ENCODE data around the gene TNS4. TPM values are rescaled to one million over a fixed set of nuclear protein-coding genes. Genes with fewer than 3 reads are reported as not detected.

TNS4 gene
- total RNA-seq, 1 donor from 2014 or later, result not detected

GRCh38 chr17:40477796-40478195 lies 23.6 kb downstream of the TNS4 start:
- Histone ChIP-seq H3K9ac (no peak overlapping the region), H2AFZ (replicated peaks) (no peak overlapping the region), H3K9me3 (ENCODE audit: low read depth) (no peaks in the 10 kb centered on the region), H3K27me3 (no peaks in the 10 kb centered on the region), H3F3A (ENCODE audit: low read depth) (no peaks in the 10 kb centered on the region), H3K36me3 (no peaks in the 10 kb centered on the region), H3K4me1 (peaks cover 4% of the 10 kb centered on the region), H3K4me2 (no peak overlapping the region), H3K79me2 (ENCODE audit: low read depth) (no peaks in the 10 kb centered on the region), H3K4me3 (no peak overlapping the region), H3K27ac (no peak overlapping the region), H4K20me1 (ENCODE audit: low read depth) (no peaks in the 10 kb centered on the region)
- Mint-ChIP-seq H3K27me3 (ENCODE audit: insufficient read depth, low read depth) (peaks cover 15% of the 10 kb centered on the region), H3K36me3 (no peaks in the 10 kb centered on the region), H3K9me3 (peaks cover 2% of the 10 kb centered on the region), H3K4me3 (no peak overlapping the region), H3K4me1 (peaks cover 19% of the 10 kb centered on the region), H3K27ac (no peak overlapping the region)
- no peak for TF ChIP-seq CTCF (IDR thresholded peaks at IDR 0.05)
- no peak for TF ChIP-seq EZH2 (IDR thresholded peaks at IDR 0.05)
- TF ChIP-seq EZH2phosphoT487 (IDR thresholded peaks at IDR 0.05), result no peak
- DNase-seq (ENCODE audit: low spot score), result no peak

GRCh38 chr17:40475234-40475908 lies 26.1 kb downstream of the TNS4 start:
- H3K27ac Mint-ChIP-seq, result peak overlapping the region; percentile 81

GRCh38 chr17:40474419-40475002 lies 26.9 kb downstream of the TNS4 start:
- Histone ChIP-seq H3K27me3 (no peaks in the 10 kb centered on the region), H4K20me1 (ENCODE audit: low read depth) (no peaks in the 10 kb centered on the region), H3K4me2 (no peak overlapping the region), H3K9ac (no peak overlapping the region), H3K9me3 (ENCODE audit: low read depth) (no peaks in the 10 kb centered on the region), H3K4me1 (peaks cover 4% of the 10 kb centered on the region), H3K79me2 (ENCODE audit: low read depth) (no peaks in the 10 kb centered on the region), H3K27ac (no peak overlapping the region), H3K4me3 (no peak overlapping the region), H3K36me3 (no peaks in the 10 kb centered on the region), H3F3A (ENCODE audit: low read depth) (no peaks in the 10 kb centered on the region), H2AFZ (replicated peaks) (no peak overlapping the region)
- TF ChIP-seq EZH2phosphoT487 (IDR thresholded peaks at IDR 0.05) (no peak), CTCF (IDR thresholded peaks at IDR 0.05) (no peak), EZH2 (IDR thresholded peaks at IDR 0.05) (no peak)
- Mint-ChIP-seq H3K4me3 (no peak overlapping the region), H3K4me1 (peaks cover 23% of the 10 kb centered on the region), H3K27ac (peak overlapping the region; percentile 85), H3K36me3 (no peaks in the 10 kb centered on the region), H3K27me3 (ENCODE audit: insufficient read depth, low read depth) (peaks cover 18% of the 10 kb centered on the region), H3K9me3 (peaks cover 13% of the 10 kb centered on the region)
- no peak for DNase-seq (ENCODE audit: low spot score)

More at GRCh38 chr17:40475234-40475908, 26.1 kb downstream of the TNS4 start:
- Histone ChIP-seq H3K9me3 (ENCODE audit: low read depth) (no peaks in the 10 kb centered on the region), H3K4me2 (peak overlapping the region; percentile 19), H3K79me2 (ENCODE audit: low read depth) (no peaks in the 10 kb centered on the region), H3K4me3 (no peak overlapping the region), H3K9ac (no peak overlapping the region), H2AFZ (replicated peaks) (peak overlapping the region; percentile 89), H4K20me1 (ENCODE audit: low read depth) (no peaks in the 10 kb centered on the region), H3K27me3 (no peaks in the 10 kb centered on the region), H3K4me1 (peaks cover 4% of the 10 kb centered on the region), H3F3A (ENCODE audit: low read depth) (no peaks in the 10 kb centered on the region), H3K36me3 (no peaks in the 10 kb centered on the region), H3K27ac (no peak overlapping the region)
- no peak for TF ChIP-seq CTCF (IDR thresholded peaks at IDR 0.05)
- TF ChIP-seq EZH2phosphoT487 (IDR thresholded peaks at IDR 0.05), result no peak
- TF ChIP-seq EZH2 (IDR thresholded peaks at IDR 0.05), result no peak
- Mint-ChIP-seq H3K4me3 (no peak overlapping the region), H3K4me1 (peaks cover 24% of the 10 kb centered on the region), H3K36me3 (no peaks in the 10 kb centered on the region), H3K9me3 (peaks cover 13% of the 10 kb centered on the region), H3K27me3 (ENCODE audit: insufficient read depth, low read depth) (peaks cover 19% of the 10 kb centered on the region)
- DNase-seq (ENCODE audit: low spot score), result no peak
